ENCODE measurements around the gene DPH2.

Gene DPH2

GRCh38 chr1:43968348-43968948 lies 1.4 kb upstream of the DPH2 start:
- DNase-seq (ENCODE audit: low read depth in 2 of 2): no peak

GRCh38 chr1:43969416-43969745 lies 429 bp upstream of the DPH2 start:
- DNase-seq (ENCODE audit: low read depth in 2 of 2): no peak

DNA sequence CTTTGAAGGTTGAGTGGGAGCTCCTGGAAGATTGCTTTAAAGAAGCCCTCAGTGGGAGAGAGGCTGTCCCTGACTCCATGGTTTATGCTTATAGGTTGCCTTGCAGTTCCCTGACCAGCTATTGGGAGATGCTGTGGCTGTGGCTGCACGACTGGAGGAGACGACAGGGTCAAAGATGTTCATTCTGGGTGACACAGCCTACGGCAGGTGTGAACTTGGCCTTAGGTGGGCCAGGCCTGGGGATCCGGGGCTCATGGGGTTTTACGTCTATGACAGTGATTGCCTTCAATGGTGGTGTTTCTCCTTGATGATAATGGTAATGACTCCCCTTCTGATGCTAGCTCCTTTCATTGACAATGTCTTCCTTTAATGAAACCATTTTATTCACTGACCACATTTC lies 692 bp downstream of the DPH2 start:
- no peak for DNase-seq (ENCODE audit: low read depth in 2 of 2)

- DNase-seq (ENCODE audit: low read depth in 2 of 2): no peak
These were observed 1.1 kb downstream of the DPH2 start for GRCh38 chr1:43970911-43971310.

DNA sequence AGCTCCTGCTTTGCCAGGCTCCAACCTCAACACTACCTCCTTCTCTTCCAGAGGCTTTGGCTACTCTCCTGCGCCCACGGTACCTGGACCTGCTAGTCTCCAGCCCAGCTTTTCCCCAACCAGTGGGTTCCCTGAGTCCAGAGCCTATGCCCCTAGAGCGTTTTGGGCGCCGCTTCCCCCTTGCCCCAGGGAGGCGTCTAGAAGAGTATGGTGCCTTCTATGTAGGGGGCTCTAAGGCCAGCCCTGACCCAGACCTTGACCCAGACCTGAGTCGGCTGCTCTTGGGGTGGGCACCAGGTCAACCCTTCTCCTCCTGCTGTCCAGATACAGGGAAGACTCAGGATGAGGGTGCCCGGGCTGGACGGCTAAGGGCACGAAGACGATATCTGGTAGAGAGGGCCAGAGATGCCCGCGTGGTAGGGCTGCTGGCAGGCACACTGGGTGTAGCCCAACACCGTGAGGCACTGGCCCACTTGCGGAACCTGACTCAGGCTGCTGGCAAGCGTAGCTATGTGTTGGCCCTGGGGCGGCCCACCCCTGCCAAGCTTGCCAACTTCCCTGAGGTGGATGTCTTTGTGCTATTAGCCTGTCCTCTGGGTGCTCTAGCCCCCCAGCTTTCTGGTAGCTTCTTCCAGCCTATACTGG lies 1.6 kb downstream of the DPH2 start:
- no peak for DNase-seq (ENCODE audit: low read depth in 2 of 2)

GRCh38 chr1:43973981-43974442 lies 4.2 kb downstream of the DPH2 start:
- no peak for DNase-seq (ENCODE audit: low read depth in 2 of 2)

DNA sequence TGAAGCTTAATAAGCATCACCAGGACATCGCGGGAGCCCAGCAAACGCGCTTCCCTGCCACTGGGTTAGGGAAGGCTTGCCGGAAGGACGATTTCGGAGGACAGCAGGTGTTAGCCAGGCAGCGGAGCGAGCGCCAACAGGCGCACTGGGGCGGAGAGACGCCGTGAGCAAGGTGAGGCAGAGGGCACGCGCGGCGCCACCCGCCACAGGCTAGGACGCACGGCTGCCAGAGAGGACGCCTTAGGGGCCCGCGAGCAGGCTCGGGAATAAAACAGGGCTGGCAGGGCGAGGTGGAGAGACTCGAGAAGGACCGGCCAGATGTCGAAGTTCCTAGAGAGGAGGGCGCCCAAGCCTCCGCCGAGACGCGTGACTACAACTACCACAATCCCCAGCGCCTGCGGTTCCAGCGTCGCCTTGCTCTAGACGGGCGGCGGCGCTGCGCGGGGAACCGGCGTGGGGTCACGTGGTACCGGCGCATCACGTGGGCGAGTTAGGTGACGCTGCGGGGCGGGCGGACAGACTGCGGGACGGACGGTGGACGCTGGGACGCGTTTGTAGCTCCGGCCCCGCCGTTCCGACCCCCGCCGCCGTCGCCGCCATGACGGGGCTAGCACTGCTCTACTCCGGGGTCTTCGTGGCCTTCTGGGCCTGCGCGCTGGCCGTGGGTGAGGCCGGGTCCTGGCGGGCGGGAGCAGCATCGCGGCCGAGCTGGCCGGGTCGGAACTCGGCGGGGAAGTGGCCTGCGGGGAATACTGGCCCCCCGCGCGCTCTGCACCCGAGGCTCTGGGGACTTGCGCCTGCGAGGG lies 4.8 kb downstream of the DPH2 start, which contains the start of gene ATP6V0B:
TSS of gene ATP6V0B (plus strand) at position 518 of the 806 bp plus-strand sequence. CDS start at position 599, 81 bp downstream.
- peak; percentile 97 for DNase-seq (ENCODE audit: low read depth in 2 of 2)

- DNase-seq (ENCODE audit: low read depth in 2 of 2): no peak
These were observed 5.6 kb downstream of the DPH2 start for GRCh38 chr1:43975249-43975961.

- DNase-seq (ENCODE audit: low read depth in 2 of 2): no peak
These were observed 6.2 kb downstream of the DPH2 start for GRCh38 chr1:43976045-43976444.

DNA sequence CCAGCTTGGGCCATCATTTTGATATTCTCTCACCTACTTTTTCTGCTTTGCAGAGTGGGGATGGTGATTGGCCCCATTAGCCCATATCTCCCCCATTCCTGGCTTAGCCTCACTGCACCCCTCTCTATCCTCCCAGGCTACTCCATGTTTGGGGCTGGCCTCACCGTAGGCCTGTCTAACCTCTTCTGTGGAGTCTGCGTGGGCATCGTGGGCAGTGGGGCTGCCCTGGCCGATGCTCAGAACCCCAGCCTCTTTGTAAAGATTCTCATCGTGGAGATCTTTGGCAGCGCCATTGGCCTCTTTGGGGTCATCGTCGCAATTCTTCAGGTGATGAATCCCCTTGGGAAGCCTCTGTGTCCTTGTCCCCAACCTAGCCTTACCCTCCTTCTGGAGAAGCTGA lies 7.1 kb downstream of the DPH2 start:
- DNase-seq (ENCODE audit: low read depth in 2 of 2): no peak

DNA sequence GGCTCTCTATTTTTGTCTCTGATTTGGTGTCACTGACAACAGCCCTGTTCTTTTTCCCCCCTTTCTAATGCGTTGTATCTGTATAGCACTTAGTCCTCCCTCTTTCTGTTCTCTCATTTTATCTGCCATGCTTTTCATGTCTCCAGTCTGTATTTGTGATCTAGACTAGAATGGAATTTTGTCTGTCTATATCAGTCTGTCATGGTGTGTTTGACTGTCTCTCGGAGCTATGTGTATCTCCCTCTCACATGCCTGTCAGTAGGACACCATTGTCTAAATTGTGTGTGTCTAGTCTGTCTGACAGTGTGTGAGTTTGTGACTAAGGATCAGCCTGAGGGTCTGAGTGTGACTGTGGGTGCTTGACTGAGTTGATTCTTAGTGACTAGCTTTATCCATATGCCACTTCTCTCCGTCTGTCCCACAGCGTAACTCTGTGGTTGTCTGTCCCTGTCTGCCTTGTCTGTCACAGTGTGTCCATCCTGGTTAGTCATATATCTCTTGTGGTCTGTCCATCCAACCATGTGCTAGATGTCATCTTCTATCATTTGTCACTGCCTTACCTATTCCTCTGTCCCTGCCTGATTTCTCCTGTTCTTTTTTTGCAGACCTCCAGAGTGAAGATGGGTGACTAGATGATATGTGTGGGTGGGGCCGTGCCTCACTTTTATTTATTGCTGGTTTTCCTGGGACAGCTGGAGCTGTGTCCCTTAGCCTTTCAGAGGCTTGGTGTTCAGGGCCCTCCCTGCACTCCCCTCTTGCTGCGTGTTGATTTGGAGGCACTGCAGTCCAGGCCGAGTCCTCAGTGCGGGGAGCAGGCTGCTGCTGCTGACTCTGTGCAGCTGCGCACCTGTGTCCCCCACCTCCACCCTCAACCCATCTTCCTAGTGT lies 7.8 kb downstream of the DPH2 start:
- no peak for DNase-seq (ENCODE audit: low read depth in 2 of 2)

GRCh38 chr1:43978264-43978550 lies 8.4 kb downstream of the DPH2 start:
- DNase-seq (ENCODE audit: low read depth in 2 of 2): no peak

GRCh38 chr1:43978551-43979260 lies 8.9 kb downstream of the DPH2 start, which contains the start of gene B4GALT2:
Gene B4GALT2, plus strand, starts transcription at chr1:43979210. Its CDS starts 1,951 bp downstream, at chr1:43981161.
- DNase-seq (ENCODE audit: low read depth in 2 of 2): no peak

DNA sequence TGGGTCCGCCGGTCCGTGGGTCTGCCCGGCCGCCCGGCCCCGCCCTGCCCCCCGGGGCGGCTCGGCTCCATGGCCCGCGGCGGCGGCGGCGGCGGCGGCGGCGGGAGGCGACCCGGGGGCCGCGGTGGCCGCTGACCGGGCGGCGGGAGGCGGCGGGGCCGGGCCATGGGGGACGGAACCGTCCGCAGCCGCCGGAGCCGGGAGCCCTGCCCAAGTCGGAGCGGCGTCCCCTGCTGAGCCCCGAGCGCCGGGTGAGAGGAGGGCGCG lies 9.4 kb downstream of the DPH2 start:
- no peak for DNase-seq (ENCODE audit: low read depth in 2 of 2)

DNA sequence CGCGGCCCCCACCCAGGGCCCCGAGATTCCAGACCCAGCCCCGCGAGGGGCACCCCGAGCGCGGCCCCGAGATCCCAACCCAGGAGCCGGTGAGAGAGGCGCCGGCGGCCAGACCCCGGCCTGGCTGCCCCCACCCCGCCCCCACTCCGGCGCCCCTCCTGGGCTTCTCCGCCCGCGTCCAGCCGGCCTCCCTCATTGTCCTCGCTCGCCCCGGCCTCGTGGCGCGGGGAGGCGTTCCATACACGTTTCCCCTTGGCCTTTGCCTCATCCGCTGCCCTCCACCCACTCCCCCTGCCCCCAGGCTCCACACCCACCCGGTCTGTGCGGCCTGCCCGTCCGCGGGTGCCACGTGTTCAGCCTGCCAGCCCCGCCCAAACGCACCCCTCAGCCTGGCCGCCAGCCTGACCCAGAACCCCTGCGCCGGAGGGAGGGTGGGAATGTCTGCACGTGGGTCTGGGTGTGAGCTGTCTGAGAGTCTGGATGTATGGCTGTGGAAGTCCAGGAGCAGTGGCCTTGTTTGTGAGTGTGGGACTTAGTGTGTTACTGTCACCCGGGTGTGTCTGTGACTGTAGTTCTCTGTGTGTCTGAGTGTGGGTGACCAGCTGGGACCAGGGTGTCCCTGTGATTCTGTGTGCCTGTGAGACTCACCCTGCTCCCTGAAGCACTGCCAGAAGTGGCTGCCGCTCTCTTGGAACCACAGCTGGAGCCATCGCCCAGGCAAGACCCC lies 9.9 kb downstream of the DPH2 start:
- peak in 1 of 2 donors; percentile 26 for DNase-seq (ENCODE audit: low read depth in 2 of 2)

DNA sequence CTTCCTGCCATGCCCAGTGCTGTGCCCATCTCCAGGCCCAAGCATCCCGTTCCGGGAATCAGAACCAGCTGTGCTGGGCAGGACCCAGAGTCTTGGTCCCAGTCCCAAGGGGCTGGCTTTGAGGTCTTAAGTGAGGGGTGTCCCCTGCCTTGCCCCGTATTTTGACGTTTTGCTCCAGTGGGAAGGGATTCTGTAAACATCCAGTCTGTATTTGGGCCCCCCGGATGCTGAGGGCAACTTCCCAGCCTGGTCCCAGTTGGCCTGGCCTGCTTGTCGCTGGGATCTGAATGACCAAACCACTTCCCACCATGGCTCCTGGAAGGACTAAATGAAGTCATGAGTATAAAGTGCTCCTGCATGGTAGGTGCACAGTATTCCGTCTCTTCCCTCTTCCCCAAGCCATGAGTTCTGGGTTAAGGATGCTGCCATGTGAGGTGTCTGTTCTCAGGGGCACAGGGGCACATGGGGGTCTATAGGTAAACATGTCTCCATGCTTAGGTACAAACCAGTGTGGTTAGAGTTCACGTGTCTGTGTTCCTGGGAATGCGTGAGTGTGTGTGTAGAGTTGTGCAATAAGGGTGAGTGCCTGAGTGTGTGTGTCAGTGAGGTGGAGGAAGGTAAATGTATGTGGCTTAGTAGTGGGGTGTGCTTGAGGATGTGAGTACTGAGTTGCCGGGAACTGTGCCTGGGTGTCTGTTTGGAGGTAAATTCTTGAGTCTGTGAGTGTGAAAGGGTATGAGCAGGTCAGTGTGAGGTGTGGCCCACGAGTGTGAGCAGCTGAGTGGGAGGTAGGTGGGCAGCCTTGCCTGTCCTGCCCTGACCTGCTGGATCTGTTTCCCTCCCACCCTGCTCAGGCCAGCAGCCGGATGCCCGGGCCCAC lies 10.7 kb downstream of the DPH2 start:
- no peak for DNase-seq (ENCODE audit: low read depth in 2 of 2)

DNA sequence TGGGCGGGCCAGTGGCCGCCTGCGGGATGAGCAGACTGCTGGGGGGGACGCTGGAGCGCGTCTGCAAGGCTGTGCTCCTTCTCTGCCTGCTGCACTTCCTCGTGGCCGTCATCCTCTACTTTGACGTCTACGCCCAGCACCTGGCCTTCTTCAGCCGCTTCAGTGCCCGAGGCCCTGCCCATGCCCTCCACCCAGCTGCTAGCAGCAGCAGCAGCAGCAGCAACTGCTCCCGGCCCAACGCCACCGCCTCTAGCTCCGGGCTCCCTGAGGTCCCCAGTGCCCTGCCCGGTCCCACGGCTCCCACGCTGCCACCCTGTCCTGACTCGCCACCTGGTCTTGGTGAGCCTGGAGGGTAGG lies 11.3 kb downstream of the DPH2 start:
- no peak for DNase-seq (ENCODE audit: low read depth in 2 of 2)

DNA sequence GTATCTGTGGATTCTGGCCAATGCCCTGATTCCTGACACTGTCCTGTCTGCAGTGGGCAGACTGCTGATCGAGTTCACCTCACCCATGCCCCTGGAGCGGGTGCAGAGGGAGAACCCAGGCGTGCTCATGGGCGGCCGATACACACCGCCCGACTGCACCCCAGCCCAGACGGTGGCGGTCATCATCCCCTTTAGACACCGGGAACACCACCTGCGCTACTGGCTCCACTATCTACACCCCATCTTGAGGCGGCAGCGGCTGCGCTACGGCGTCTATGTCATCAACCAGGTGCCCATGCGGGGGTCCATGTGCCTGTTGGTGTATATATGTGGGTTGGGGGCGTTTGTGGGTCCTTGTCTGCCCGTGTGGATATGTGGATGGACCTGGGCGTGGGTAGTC lies 11.8 kb downstream of the DPH2 start:
- no peak for DNase-seq (ENCODE audit: low read depth in 2 of 2)

DNA sequence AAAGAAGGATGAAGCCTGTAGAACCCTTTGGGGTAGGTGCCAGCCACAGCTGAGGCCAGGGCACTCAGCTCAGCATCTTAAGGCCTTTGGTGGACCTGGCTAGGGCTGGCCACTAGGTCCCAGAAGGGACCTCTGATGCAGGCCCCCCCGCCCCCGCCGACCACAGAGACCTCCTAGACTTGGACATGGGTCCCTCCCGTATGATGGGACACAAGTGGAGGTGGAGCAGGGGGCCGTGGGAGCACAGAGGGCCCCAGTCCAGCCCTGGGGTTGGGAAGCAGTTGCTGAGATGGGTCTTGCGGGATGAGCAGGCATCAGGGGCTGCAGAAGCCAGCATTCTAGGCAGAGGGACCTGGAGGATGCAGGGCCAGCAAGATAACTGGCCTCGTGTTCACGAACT lies 12.4 kb downstream of the DPH2 start:
- DNase-seq (ENCODE audit: low read depth in 2 of 2): no peak
